CD4-positive, alpha-beta T cell treated with Interleukin-2 at 100 ng/mL for 4 hours (primary cell): ENCODE data around the gene THSD1.
"Not testable (repeated sequence)": the region's sequence is repeated elsewhere in the genome, so short reads cannot be mapped to it uniquely, and the experiment has no call there.

Source experiments
- DNase-seq: peaks from one replicate; pipeline ENCODE4 v3.0.0-alpha.2; 2020; ENCODE audit warnings: low spot score

The THSD1 gene

GRCh38 chr13:52356327-52356726 is 49.6 kb downstream of the THSD1 start:
- DNase-seq = no peak

- no peak for DNase-seq
Observed at GRCh38 chr13:52353193-52353592, 52.8 kb downstream of the THSD1 start.

GRCh38 chr13:52348983-52349780 is 56.8 kb downstream of the THSD1 start:
- DNase-seq = no peak

GRCh38 chr13:52348071-52348470 is 57.9 kb downstream of the THSD1 start:
- DNase-seq = no peak

- no peak for DNase-seq
Observed at GRCh38 chr13:52345631-52346251, 60.2 kb downstream of the THSD1 start.

- no peak for DNase-seq
Observed at GRCh38 chr13:52345048-52345447, 60.9 kb downstream of the THSD1 start.

- DNase-seq = no peak
Observed at GRCh38 chr13:52344108-52344507, 61.9 kb downstream of the THSD1 start.

GRCh38 chr13:52342203-52342602 is 63.8 kb downstream of the THSD1 start:
- not testable (repeated sequence) for DNase-seq

GRCh38 chr13:52337828-52338455 is 68.0 kb downstream of the THSD1 start:
- not testable (repeated sequence) for DNase-seq

GRCh38 chr13:52334107-52334506 is 71.9 kb downstream of the THSD1 start:
- not testable (repeated sequence) for DNase-seq

- DNase-seq = not testable (repeated sequence)
Observed at GRCh38 chr13:52331844-52332243, 74.1 kb downstream of the THSD1 start.
